Neural progenitor cell (in vitro differentiated cells): Measurements from ENCODE around the gene DNASE1L2.

Experiments
- CTCF ChIP-seq: fragments of 200-600 bp; sonication (generic); IDR thresholded peaks from 2 replicates; pipeline ENCODE4 v1.5.1; 2017; ENCODE audit warnings: antibody characterized with exemption, mild to moderate bottlenecking
- EZH2phosphoT487 ChIP-seq: fragments of 200-600 bp; sonication (generic); IDR thresholded peaks from 2 replicates; pipeline ENCODE4 v1.6.1; 2017; ENCODE audit warnings: antibody characterized with exemption

- no peak for TF ChIP-seq CTCF
- TF ChIP-seq EZH2phosphoT487 = no peak
Measured at GRCh38 chr16:2270588-2271470, 34.6 kb downstream of the DNASE1L2 start.
